Measurements from ENCODE around the gene SLC6A13. TPM values are rescaled to one million over a fixed set of nuclear protein-coding genes. Genes with fewer than 3 reads are reported as not detected.

SLC6A13 gene
- total and polyA plus RNA-seq, 9 donors: 0.13 to 6.1 (median 0.75) TPM; not detected in 3

DNA sequence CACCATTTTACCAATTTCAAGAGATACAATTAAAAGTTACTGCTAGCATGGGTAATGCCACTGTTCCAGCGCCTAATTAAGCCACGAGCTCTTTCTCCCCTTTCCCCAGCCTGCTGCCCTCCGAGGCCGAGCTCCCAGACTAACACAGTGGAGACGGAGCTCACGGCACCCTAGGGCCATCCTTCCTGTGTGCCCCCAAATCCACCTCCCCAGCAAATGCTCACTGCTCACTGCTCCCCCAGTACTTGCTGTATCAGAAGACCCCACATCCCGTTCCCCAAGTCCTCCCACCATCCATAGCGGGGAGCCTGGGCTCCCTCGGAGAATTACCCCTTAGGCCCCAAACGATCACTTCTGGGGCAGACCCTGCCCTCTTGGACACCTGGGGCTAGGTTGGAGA is 91.4 kb downstream of the SLC6A13 start:
- Histone ChIP-seq H3K9me3 (no peaks in the 10 kb centered on the region), H3K27me3 (no peaks in the 10 kb centered on the region), H3K27ac (no peak overlapping the region), H3K36me3 (no peaks in the 10 kb centered on the region), H3K4me1 (ENCODE audit: insufficient read depth) (peaks cover 7% of the 10 kb centered on the region), H3K4me3 (no peak overlapping the region)
- TF ChIP-seq, protein P1, sequence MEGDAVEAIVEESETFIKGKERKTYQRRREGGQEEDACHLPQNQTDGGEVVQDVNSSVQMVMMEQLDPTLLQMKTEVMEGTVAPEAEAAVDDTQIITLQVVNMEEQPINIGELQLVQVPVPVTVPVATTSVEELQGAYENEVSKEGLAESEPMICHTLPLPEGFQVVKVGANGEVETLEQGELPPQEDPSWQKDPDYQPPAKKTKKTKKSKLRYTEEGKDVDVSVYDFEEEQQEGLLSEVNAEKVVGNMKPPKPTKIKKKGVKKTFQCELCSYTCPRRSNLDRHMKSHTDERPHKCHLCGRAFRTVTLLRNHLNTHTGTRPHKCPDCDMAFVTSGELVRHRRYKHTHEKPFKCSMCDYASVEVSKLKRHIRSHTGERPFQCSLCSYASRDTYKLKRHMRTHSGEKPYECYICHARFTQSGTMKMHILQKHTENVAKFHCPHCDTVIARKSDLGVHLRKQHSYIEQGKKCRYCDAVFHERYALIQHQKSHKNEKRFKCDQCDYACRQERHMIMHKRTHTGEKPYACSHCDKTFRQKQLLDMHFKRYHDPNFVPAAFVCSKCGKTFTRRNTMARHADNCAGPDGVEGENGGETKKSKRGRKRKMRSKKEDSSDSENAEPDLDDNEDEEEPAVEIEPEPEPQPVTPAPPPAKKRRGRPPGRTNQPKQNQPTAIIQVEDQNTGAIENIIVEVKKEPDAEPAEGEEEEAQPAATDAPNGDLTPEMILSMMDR (IDR thresholded peaks at IDR 0.05): no peak
- no peak for TF ChIP-seq POLR2A (IDR thresholded peaks at IDR 0.05)
- TF ChIP-seq EP300 (IDR thresholded peaks at IDR 0.05): no peak
- no peak for DNase-seq
- WGBS, 3 donors: 85 to 87% (median 87%) methylated on average over 10 of the region's 10 CpGs
- intact Hi-C loops (cut with DNase I): no loop called here

Other genes with a start within 250 kb of the SLC6A13 start
- gene IQSEC3, start 196.1 kb downstream of the SLC6A13 start, total RNA-seq: 1 to 10 TPM in 6 of 7 donors, under 1 TPM in 1; 0.91 to 10.0 (median 5.4) TPM
- gene IQSEC3, start 196.1 kb downstream of the SLC6A13 start, polyA plus RNA-seq: 1 to 10 TPM in 1 of 2 donors, under 1 TPM in 1; 0.88 to 1.8 TPM
- gene SLC6A12, start 48.7 kb downstream of the SLC6A13 start, total RNA-seq: 1 to 10 TPM in 4 of 7 donors, under 1 TPM in 2, not detected in 1; 0.24 to 7.5 (median 1.6) TPM
- gene SLC6A12, start 48.7 kb downstream of the SLC6A13 start, polyA plus RNA-seq: 1 to 10 TPM in 1 of 2 donors, under 1 TPM in 1; 0.46 to 1.5 TPM
- gene KDM5A, start 126.5 kb upstream of the SLC6A13 start, total RNA-seq: 10 to 100 TPM; 44.5 to 69.9 (median 62.0) TPM
- gene KDM5A, start 126.5 kb upstream of the SLC6A13 start, polyA plus RNA-seq: 10 to 100 TPM; 11.6 to 21.9 TPM
- 10 to 100 TPM in 1 of 7 donors, 1 to 10 TPM in 6; 4.2 to 10.7 (median 6.0) TPM for gene CCDC77, start 138.8 kb upstream of the SLC6A13 start, total RNA-seq
- 1 to 10 TPM; 4.9 to 8.2 TPM for gene CCDC77, start 138.8 kb upstream of the SLC6A13 start, polyA plus RNA-seq
- 1 to 10 TPM in 5 of 7 donors, under 1 TPM in 2; 0.61 to 4.2 (median 1.8) TPM for gene B4GALNT3, start 197.1 kb upstream of the SLC6A13 start, total RNA-seq
- 1 to 10 TPM in 1 of 2 donors, under 1 TPM in 1; 0.58 to 1.2 TPM for gene B4GALNT3, start 197.1 kb upstream of the SLC6A13 start, polyA plus RNA-seq